ENCODE data around the gene CLECL1.
"Not testable (repeated sequence)": the region's sequence is repeated elsewhere in the genome, so short reads cannot be mapped to it uniquely, and the experiment has no call there.

The CLECL1 gene

GRCh38 chr12:9706086-9706685 is 26.7 kb downstream of the CLECL1 start:
- Histone ChIP-seq H3K27me3 (ENCODE audit: insufficient read depth, low read length) (no peaks in the 10 kb centered on the region), H2AFZ (ENCODE audit: low read length, unreplicated experiment) (no peak overlapping the region), H3K79me2 (ENCODE audit: control insufficient read depth, insufficient read depth, low read length, unreplicated experiment) (no peaks in the 10 kb centered on the region), H3K27ac (ENCODE audit: low read depth, low read length) (no peak overlapping the region), H3K4me1 (ENCODE audit: control insufficient read depth, insufficient read depth, low read length, unreplicated experiment) (no peaks in the 10 kb centered on the region), H3K36me3 (ENCODE audit: insufficient read depth, low read length) (no peaks in the 10 kb centered on the region), H3K4me3 (ENCODE audit: low read depth, low read length) (no peak overlapping the region)

DNA sequence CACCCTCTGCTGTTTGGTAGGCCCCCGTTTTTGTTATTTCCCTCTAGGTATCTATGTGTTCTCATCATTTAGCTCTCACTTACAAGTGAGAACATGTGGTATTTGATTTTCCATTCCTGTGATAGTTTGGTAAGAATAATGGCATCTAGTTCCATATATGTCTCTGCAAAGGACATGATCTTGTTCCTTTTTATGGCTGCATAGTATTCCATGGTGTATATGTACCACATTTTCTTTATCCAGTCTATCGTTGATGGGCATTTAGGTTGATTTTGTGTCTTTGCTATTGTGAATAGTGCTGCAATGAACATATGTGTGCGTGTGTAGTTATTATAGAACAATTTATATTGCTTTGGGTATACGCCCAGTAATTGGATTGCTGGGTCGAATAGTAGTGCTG is 28.3 kb downstream of the CLECL1 start:
- not testable (repeated sequence) for H3K79me2 ChIP-seq (ENCODE audit: control insufficient read depth, insufficient read depth, low read length, unreplicated experiment); H3K27ac ChIP-seq (ENCODE audit: low read depth, low read length); H3K36me3 ChIP-seq (ENCODE audit: insufficient read depth, low read length); H2AFZ ChIP-seq (ENCODE audit: low read length, unreplicated experiment); H3K27me3 ChIP-seq (ENCODE audit: insufficient read depth, low read length); H3K4me3 ChIP-seq (ENCODE audit: low read depth, low read length); H3K4me1 ChIP-seq (ENCODE audit: control insufficient read depth, insufficient read depth, low read length, unreplicated experiment)

GRCh38 chr12:9702255-9702654 is 30.6 kb downstream of the CLECL1 start:
- Histone ChIP-seq H2AFZ (ENCODE audit: low read length, unreplicated experiment) (no peak overlapping the region), H3K79me2 (ENCODE audit: control insufficient read depth, insufficient read depth, low read length, unreplicated experiment) (no peaks in the 10 kb centered on the region), H3K4me1 (ENCODE audit: control insufficient read depth, insufficient read depth, low read length, unreplicated experiment) (no peaks in the 10 kb centered on the region), H3K27ac (ENCODE audit: low read depth, low read length) (no peak overlapping the region), H3K27me3 (ENCODE audit: insufficient read depth, low read length) (no peaks in the 10 kb centered on the region), H3K4me3 (ENCODE audit: low read depth, low read length) (no peak overlapping the region), H3K36me3 (ENCODE audit: insufficient read depth, low read length) (no peaks in the 10 kb centered on the region)

DNA sequence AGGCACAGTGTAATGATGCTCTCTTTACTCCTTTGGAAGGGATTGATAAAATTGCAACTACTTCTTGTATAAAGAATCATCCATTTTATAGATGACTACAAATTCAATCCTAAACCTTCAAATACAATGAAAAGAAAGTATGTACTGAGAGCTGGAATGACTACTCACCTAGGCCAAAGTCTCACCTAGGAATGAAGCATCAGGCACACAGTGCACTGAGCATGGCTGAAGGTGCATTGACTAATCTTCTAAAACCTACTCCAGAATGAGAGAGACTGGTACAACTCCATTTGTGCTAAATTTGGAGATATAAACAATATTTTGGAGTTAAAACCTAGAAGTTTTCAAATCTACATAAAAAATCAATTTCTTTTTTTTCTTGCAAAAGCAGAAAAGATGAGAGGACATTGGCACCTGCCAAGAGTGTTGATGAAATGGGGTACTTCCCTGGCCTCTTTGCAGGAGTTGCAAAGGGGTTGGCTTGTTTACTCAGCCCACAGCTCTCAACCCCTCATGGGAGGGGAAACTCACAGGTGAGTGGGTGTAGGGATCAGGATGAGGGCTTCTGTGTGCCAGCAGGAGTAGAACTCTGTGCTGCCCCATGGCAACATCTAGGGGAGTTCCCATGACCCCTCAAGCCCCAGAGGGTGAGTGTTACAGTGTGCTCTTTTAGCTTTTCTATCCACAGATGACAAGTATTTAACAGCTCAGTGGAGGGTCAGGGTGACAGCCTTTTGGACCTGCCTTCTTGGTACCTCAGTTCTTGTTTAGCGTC is 31.3 kb downstream of the CLECL1 start:
- no peaks in the 10 kb centered on the region for H3K27me3 ChIP-seq (ENCODE audit: insufficient read depth, low read length)
- no peak overlapping the region for H3K27ac ChIP-seq (ENCODE audit: low read depth, low read length)
- no peak overlapping the region for H2AFZ ChIP-seq (ENCODE audit: low read length, unreplicated experiment)
- H3K4me1 ChIP-seq (ENCODE audit: control insufficient read depth, insufficient read depth, low read length, unreplicated experiment) = no peaks in the 10 kb centered on the region
- no peaks in the 10 kb centered on the region for H3K36me3 ChIP-seq (ENCODE audit: insufficient read depth, low read length)
- H3K79me2 ChIP-seq (ENCODE audit: control insufficient read depth, insufficient read depth, low read length, unreplicated experiment) = no peaks in the 10 kb centered on the region
- no peak overlapping the region for H3K4me3 ChIP-seq (ENCODE audit: low read depth, low read length)

DNA sequence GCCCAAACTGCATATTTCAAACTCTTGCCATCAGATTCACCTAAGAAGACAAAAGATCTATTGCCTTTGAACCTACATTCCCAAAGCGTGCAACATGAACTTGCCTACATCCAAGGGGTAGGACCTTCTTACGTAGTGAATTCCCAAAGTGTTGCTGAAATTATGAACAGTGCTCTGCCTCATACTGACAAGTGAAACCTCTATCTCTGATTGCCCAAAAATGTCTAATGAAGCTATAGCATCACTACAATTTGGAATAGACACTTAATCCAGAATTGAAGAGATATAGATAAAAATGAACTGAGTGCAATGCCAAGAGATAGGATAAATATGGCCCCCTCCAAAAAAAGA is 32.3 kb downstream of the CLECL1 start:
- no peak overlapping the region for H3K27ac ChIP-seq (ENCODE audit: low read depth, low read length)
- no peaks in the 10 kb centered on the region for H3K27me3 ChIP-seq (ENCODE audit: insufficient read depth, low read length)
- H3K36me3 ChIP-seq (ENCODE audit: insufficient read depth, low read length) = no peaks in the 10 kb centered on the region
- no peak overlapping the region for H2AFZ ChIP-seq (ENCODE audit: low read length, unreplicated experiment)
- H3K4me3 ChIP-seq (ENCODE audit: low read depth, low read length) = no peak overlapping the region
- H3K79me2 ChIP-seq (ENCODE audit: control insufficient read depth, insufficient read depth, low read length, unreplicated experiment) = no peaks in the 10 kb centered on the region
- no peaks in the 10 kb centered on the region for H3K4me1 ChIP-seq (ENCODE audit: control insufficient read depth, insufficient read depth, low read length, unreplicated experiment)

DNA sequence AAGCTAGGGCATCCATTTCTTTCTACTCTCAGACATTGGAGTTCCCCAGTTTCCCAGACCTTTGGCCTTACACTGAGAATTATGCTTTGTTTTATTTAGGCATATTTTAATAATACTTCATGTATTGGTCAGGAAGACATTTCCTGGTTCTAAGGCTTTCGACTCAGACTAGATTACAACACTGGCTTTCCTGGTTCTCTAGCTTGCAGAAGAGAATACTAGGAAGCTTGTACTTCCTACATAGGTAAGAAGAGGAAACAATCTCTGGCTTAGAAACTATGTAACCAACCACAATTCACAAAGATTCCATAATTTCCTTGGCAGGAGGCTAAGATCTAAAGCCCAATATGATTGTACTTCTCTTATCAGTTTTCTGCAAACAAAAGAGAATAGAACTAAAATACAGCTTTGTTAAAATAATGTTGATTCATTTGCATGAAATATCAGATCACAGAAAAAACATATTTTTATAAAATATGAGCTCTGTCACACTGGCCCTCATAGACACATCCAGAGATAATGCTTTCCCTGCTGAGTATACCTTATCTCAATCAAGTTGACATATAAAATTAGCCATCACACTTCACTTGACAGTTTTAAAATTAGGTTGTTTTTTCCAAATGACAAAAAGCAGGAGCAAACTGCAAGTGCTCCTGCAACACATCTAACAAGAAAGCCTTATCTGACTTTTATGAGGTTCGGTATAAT is 32.8 kb downstream of the CLECL1 start:
- no peak overlapping the region for H3K27ac ChIP-seq (ENCODE audit: low read depth, low read length)

GRCh38 chr12:9699269-9699897 is 33.5 kb downstream of the CLECL1 start:
- H3K27me3 ChIP-seq (ENCODE audit: insufficient read depth, low read length) = no peaks in the 10 kb centered on the region
- no peak overlapping the region for H3K27ac ChIP-seq (ENCODE audit: low read depth, low read length)
- H3K79me2 ChIP-seq (ENCODE audit: control insufficient read depth, insufficient read depth, low read length, unreplicated experiment) = no peaks in the 10 kb centered on the region
- no peak overlapping the region for H3K4me3 ChIP-seq (ENCODE audit: low read depth, low read length)
- H3K36me3 ChIP-seq (ENCODE audit: insufficient read depth, low read length) = no peaks in the 10 kb centered on the region
- H3K4me1 ChIP-seq (ENCODE audit: control insufficient read depth, insufficient read depth, low read length, unreplicated experiment) = no peaks in the 10 kb centered on the region
- no peak overlapping the region for H2AFZ ChIP-seq (ENCODE audit: low read length, unreplicated experiment)

More for the DNA sequence above, 32.8 kb downstream of the CLECL1 start:
- Histone ChIP-seq H3K4me3 (ENCODE audit: low read depth, low read length) (no peak overlapping the region), H3K27me3 (ENCODE audit: insufficient read depth, low read length) (no peaks in the 10 kb centered on the region), H3K36me3 (ENCODE audit: insufficient read depth, low read length) (no peaks in the 10 kb centered on the region), H2AFZ (ENCODE audit: low read length, unreplicated experiment) (no peak overlapping the region), H3K4me1 (ENCODE audit: control insufficient read depth, insufficient read depth, low read length, unreplicated experiment) (no peaks in the 10 kb centered on the region), H3K79me2 (ENCODE audit: control insufficient read depth, insufficient read depth, low read length, unreplicated experiment) (no peaks in the 10 kb centered on the region)

DNA sequence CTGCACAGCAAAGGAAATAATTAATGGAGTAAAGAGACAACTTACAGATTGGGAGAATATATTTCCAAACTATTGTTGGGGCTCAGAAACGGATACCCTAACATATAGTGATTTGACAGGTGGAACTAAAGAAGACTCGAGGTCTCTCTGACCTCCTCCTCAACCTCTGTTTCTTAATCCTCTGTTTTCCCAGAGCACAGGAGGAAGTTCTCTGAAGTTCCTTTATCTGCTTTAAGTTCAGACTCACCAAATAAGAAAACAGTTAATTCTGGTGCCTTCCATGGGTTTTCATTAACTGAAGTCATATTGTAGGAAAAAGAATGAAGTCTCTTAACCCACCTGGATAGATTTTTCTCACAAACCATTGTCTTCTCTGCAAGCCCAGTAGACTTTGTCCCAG is 34.2 kb downstream of the CLECL1 start:
- Histone ChIP-seq H3K27me3 (ENCODE audit: insufficient read depth, low read length) (no peaks in the 10 kb centered on the region), H3K79me2 (ENCODE audit: control insufficient read depth, insufficient read depth, low read length, unreplicated experiment) (no peaks in the 10 kb centered on the region), H3K36me3 (ENCODE audit: insufficient read depth, low read length) (no peaks in the 10 kb centered on the region), H3K4me1 (ENCODE audit: control insufficient read depth, insufficient read depth, low read length, unreplicated experiment) (no peaks in the 10 kb centered on the region), H2AFZ (ENCODE audit: low read length, unreplicated experiment) (no peak overlapping the region), H3K27ac (ENCODE audit: low read depth, low read length) (no peak overlapping the region), H3K4me3 (ENCODE audit: low read depth, low read length) (no peak overlapping the region)

- Histone ChIP-seq H3K4me1 (ENCODE audit: control insufficient read depth, insufficient read depth, low read length, unreplicated experiment) (no peaks in the 10 kb centered on the region), H3K79me2 (ENCODE audit: control insufficient read depth, insufficient read depth, low read length, unreplicated experiment) (no peaks in the 10 kb centered on the region), H3K27ac (ENCODE audit: low read depth, low read length) (no peak overlapping the region), H3K36me3 (ENCODE audit: insufficient read depth, low read length) (no peaks in the 10 kb centered on the region), H3K4me3 (ENCODE audit: low read depth, low read length) (no peak overlapping the region), H3K27me3 (ENCODE audit: insufficient read depth, low read length) (no peaks in the 10 kb centered on the region), H2AFZ (ENCODE audit: low read length, unreplicated experiment) (no peak overlapping the region)
These were observed 35.3 kb downstream of the CLECL1 start for GRCh38 chr12:9697619-9698018.

DNA sequence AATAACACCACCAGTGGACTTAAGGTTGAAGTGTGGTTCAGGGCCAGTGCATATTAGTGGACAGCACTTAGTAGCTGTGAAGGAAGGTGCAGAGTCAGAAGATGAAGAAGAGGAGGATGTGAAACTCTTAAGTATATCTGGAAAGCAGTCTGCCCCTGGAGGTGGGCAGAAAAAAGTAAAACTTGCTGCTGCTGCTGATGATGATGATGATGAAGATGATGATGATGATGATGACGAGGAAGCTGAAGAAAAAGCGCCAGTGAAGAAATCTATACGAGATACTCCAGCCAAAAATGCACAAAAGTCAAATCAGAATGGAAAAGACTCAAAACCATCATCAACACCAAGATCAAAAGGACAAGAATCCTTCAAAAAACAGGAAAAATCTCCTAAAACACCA is 37.2 kb downstream of the CLECL1 start:
- H3K4me1 ChIP-seq (ENCODE audit: control insufficient read depth, insufficient read depth, low read length, unreplicated experiment); H3K27ac ChIP-seq (ENCODE audit: low read depth, low read length); H3K36me3 ChIP-seq (ENCODE audit: insufficient read depth, low read length); H2AFZ ChIP-seq (ENCODE audit: low read length, unreplicated experiment); H3K79me2 ChIP-seq (ENCODE audit: control insufficient read depth, insufficient read depth, low read length, unreplicated experiment); H3K4me3 ChIP-seq (ENCODE audit: low read depth, low read length); H3K27me3 ChIP-seq (ENCODE audit: insufficient read depth, low read length): not testable (repeated sequence)

All from ACC112 (cell line).